ENCODE results near the gene NELL1.

GRCh38 chr11:20937826-20938225, 268.4 kb downstream of the NELL1 start:
- no peak for TF ChIP-seq CTCF (IDR thresholded peaks at IDR 0.05)
- TF ChIP-seq, protein P1, sequence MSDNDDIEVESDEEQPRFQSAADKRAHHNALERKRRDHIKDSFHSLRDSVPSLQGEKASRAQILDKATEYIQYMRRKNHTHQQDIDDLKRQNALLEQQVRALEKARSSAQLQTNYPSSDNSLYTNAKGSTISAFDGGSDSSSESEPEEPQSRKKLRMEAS (IDR thresholded peaks at IDR 0.05) = no peak

All from A549 (cell line).